HCEC 1CT (cell line): ENCODE measurements around the gene EPAS1.
A peak's percentile ranks its signal among the peaks of the same experiment; 100 is the strongest.

Experiments
- DNase-seq: peaks from one replicate; pipeline ENCODE4 v3.0.0-alpha.2; 2017

The EPAS1 gene

GRCh38 chr2:46325182-46325928 lies 28.1 kb downstream of the EPAS1 start:
- DNase-seq: peak; percentile 28

- DNase-seq: no peak
These were observed 29.2 kb downstream of the EPAS1 start for GRCh38 chr2:46326231-46326980.

GRCh38 chr2:46327627-46328026 lies 30.4 kb downstream of the EPAS1 start:
- DNase-seq: no peak

- DNase-seq: no peak
These were observed 31.1 kb downstream of the EPAS1 start for GRCh38 chr2:46328291-46328690.

- no peak for DNase-seq
These were observed 31.6 kb downstream of the EPAS1 start for GRCh38 chr2:46328829-46329228.

- no peak for DNase-seq
These were observed 32.1 kb downstream of the EPAS1 start for GRCh38 chr2:46329340-46329739.

- DNase-seq: peak; percentile 96
These were observed 32.9 kb downstream of the EPAS1 start for GRCh38 chr2:46329803-46330775.

- no peak for DNase-seq
These were observed 34.0 kb downstream of the EPAS1 start for GRCh38 chr2:46331109-46331766.

- DNase-seq: peak; percentile 83
These were observed 35.6 kb downstream of the EPAS1 start for GRCh38 chr2:46332686-46333281.

GRCh38 chr2:46333912-46334311 lies 36.7 kb downstream of the EPAS1 start:
- peak; percentile 60 for DNase-seq

- DNase-seq: peak; percentile 98
These were observed 37.4 kb downstream of the EPAS1 start for GRCh38 chr2:46334389-46335271.

GRCh38 chr2:46335391-46336282 lies 38.4 kb downstream of the EPAS1 start:
- DNase-seq: peak; percentile 79

- peak; percentile 74 for DNase-seq
These were observed 39.2 kb downstream of the EPAS1 start for GRCh38 chr2:46336283-46336959.

- DNase-seq: no peak
These were observed 40.2 kb downstream of the EPAS1 start for GRCh38 chr2:46337208-46337994.

- no peak for DNase-seq
These were observed 41.5 kb downstream of the EPAS1 start for GRCh38 chr2:46338674-46339073.

GRCh38 chr2:46339200-46339599 lies 42.0 kb downstream of the EPAS1 start:
- DNase-seq: no peak

- DNase-seq: peak; percentile 61
These were observed 42.7 kb downstream of the EPAS1 start for GRCh38 chr2:46339676-46340459.
